Mesenchymal stem cell (in vitro differentiated cells and primary cell): ENCODE measurements around the gene ATP6V0A1.
"Not testable (repeated sequence)": the region's sequence is repeated elsewhere in the genome, so short reads cannot be mapped to it uniquely, and the experiment has no call there.

Experiments used
- DNase-seq: peaks from one replicate; pipeline ENCODE4 v3.0.0-alpha.2; 2013
- H2AFZ ChIP-seq: one replicate; pipeline ENCODE4 v1.6.1; 2013; ENCODE audit warnings: low read depth, mild to moderate bottlenecking, control low read depth, inconsistent platforms, low read length, moderate library complexity
- H2AK5ac ChIP-seq: 2 replicates; pipeline ENCODE4 v1.6.1; 2013; ENCODE audit warnings: low read length, moderate library complexity, mild to moderate bottlenecking, inconsistent platforms; ENCODE audit not compliant: severe bottlenecking
- H2BK120ac ChIP-seq: one replicate; pipeline ENCODE4 v1.6.1; 2013; ENCODE audit warnings: low read depth, mild to moderate bottlenecking, inconsistent platforms, low read length, moderate library complexity
- H2BK12ac ChIP-seq, 2 experiments: one replicate each; pipeline ENCODE4 v1.6.1; 2013; ENCODE audit warnings: inconsistent platforms in 2 of 2, low read length in 2 of 2, mild to moderate bottlenecking in 2 of 2, moderate library complexity in 2 of 2, control low read depth in 1 of 2
- H2BK15ac ChIP-seq: one replicate; pipeline ENCODE4 v1.6.1; 2013; ENCODE audit warnings: mild to moderate bottlenecking, low read depth, inconsistent platforms; ENCODE audit not compliant: poor library complexity, severe bottlenecking
- H2BK5ac ChIP-seq: 2 replicates; pipeline ENCODE4 v1.6.1; 2013; ENCODE audit warnings: low read depth, mild to moderate bottlenecking, low read length, control low read depth, inconsistent platforms; ENCODE audit not compliant: poor library complexity, severe bottlenecking
- H3K14ac ChIP-seq, 2 experiments: one replicate each; pipeline ENCODE4 v1.6.1; 2013; ENCODE audit warnings: inconsistent platforms in 2 of 2, low read length in 2 of 2, control low read depth in 1 of 2, mild to moderate bottlenecking in 1 of 2, moderate library complexity in 1 of 2
- H3K18ac ChIP-seq, 2 experiments: one replicate each; pipeline ENCODE4 v1.6.1; 2013; ENCODE audit warnings: inconsistent platforms in 2 of 2, low read length in 2 of 2, control low read depth in 1 of 2, low read depth in 1 of 2, mild to moderate bottlenecking in 1 of 2
- H3K23ac ChIP-seq, 2 experiments: one replicate each; pipeline ENCODE4 v1.6.1; 2013; ENCODE audit warnings: inconsistent platforms in 2 of 2, low read length in 2 of 2, mild to moderate bottlenecking in 2 of 2, moderate library complexity in 2 of 2, control low read depth in 1 of 2
- H3K27ac ChIP-seq: 2 replicates; pipeline ENCODE4 v1.5.1; 2013; ENCODE audit warnings: mild to moderate bottlenecking, moderate library complexity, low read length, control low read depth, inconsistent platforms; ENCODE audit not compliant: poor library complexity, severe bottlenecking
- H3K27me3 ChIP-seq, 2 experiments: 2 replicates each; pipeline versions ENCODE4 v1.6.1 to v1.7.0; 2013; ENCODE audit warnings: low read length in 2 of 2, mild to moderate bottlenecking in 2 of 2, moderate library complexity in 2 of 2, control low read depth in 1 of 2, inconsistent platforms in 1 of 2; ENCODE audit not compliant: control insufficient read depth in 1 of 2, insufficient read depth in 1 of 2
- H3K36me3 ChIP-seq, 2 experiments: 2 replicates each; pipeline versions ENCODE4 v1.6.1 to v1.7.0; 2013; ENCODE audit warnings: low read length in 2 of 2, control low read depth in 1 of 2, inconsistent platforms in 1 of 2, low read depth in 1 of 2, mild to moderate bottlenecking in 1 of 2; ENCODE audit not compliant: insufficient read depth in 2 of 2, control insufficient read depth in 1 of 2
- H3K4ac ChIP-seq, 2 experiments: one replicate each; pipeline ENCODE4 v1.6.1; 2013; ENCODE audit warnings: inconsistent platforms in 2 of 2, low read length in 2 of 2, mild to moderate bottlenecking in 2 of 2, moderate library complexity in 2 of 2, control low read depth in 1 of 2, low read depth in 1 of 2
- H3K4me1 ChIP-seq: 2 replicates; pipeline ENCODE4 v1.6.1; 2013; ENCODE audit warnings: low read depth, low read length, control low read depth; ENCODE audit not compliant: control insufficient read depth, insufficient read depth
- H3K4me2 ChIP-seq: 2 replicates; pipeline ENCODE4 v1.6.1; 2013; ENCODE audit warnings: low read length, mild to moderate bottlenecking, inconsistent platforms; ENCODE audit not compliant: poor library complexity, severe bottlenecking
- H3K4me3 ChIP-seq, 2 experiments: 2 replicates each; pipeline versions ENCODE4 v1.5.1 to v1.7.0; 2013; ENCODE audit warnings: low read length in 2 of 2, mild to moderate bottlenecking in 2 of 2, control low read depth in 1 of 2, low read depth in 1 of 2; ENCODE audit not compliant: insufficient read depth in 1 of 2
- H3K79me1 ChIP-seq: replicated peaks from 2 replicates; pipeline ENCODE4 v1.6.1; 2013; ENCODE audit warnings: mild to moderate bottlenecking, control low read depth, low read length, inconsistent platforms; ENCODE audit not compliant: poor library complexity, severe bottlenecking
- H3K9ac ChIP-seq: 2 replicates; pipeline ENCODE4 v1.7.0; 2013; ENCODE audit warnings: mild to moderate bottlenecking, low read length, moderate library complexity
- H3K9me3 ChIP-seq: 2 replicates; pipeline ENCODE4 v1.7.0; 2013; ENCODE audit warnings: mild to moderate bottlenecking, low read length; ENCODE audit not compliant: control insufficient read depth
- H4K8ac ChIP-seq: one replicate; pipeline ENCODE4 v1.6.1; 2013; ENCODE audit warnings: inconsistent platforms, mild to moderate bottlenecking, low read length, moderate library complexity
- H4K91ac ChIP-seq: one replicate; pipeline ENCODE4 v1.6.1; 2013; ENCODE audit warnings: mild to moderate bottlenecking, low read length, inconsistent platforms
- WGBS: methylation state at CpG from one replicate; pipeline ENCODE4 v1.1.7; 2013; ENCODE audit warnings: mixed read lengths; 5-methylcytosine and 5-hydroxymethylcytosine counted together

The ATP6V0A1 gene

GRCh38 chr17:42438600-42439567 lies 19.8 kb upstream of the ATP6V0A1 start:
- Histone ChIP-seq H3K23ac (no peak overlapping the region), H4K91ac (no peak overlapping the region), H2AK5ac (no peak overlapping the region), H3K9ac (no peak overlapping the region), H3K4ac (no peak overlapping the region), H2BK12ac (no peak overlapping the region), H2AFZ (no peak overlapping the region), H2BK120ac (no peak overlapping the region), H3K36me3 (no peaks in the 10 kb centered on the region), H2BK5ac (no peak overlapping the region), H3K4me2 (no peak overlapping the region), H4K8ac (no peak overlapping the region), H3K9me3 (no peaks in the 10 kb centered on the region), H3K27ac (no peak overlapping the region), H3K4me3 (no peak overlapping the region), H2BK15ac (no peak overlapping the region), H3K14ac (no peak overlapping the region), H3K18ac (no peak overlapping the region), H3K27me3 (no peaks in the 10 kb centered on the region), H3K4me1 (peaks cover 2% of the 10 kb centered on the region), H3K79me1 (no peaks in the 10 kb centered on the region)
- no peak for DNase-seq
- WGBS, result 82% methylated on average over 3 of the region's 9 CpGs

GRCh38 chr17:42441371-42442195 lies 17.1 kb upstream of the ATP6V0A1 start:
- H3K4me2 ChIP-seq, result no peak overlapping the region
- no peak for DNase-seq
- no peak overlapping the region for H3K4me3 ChIP-seq
- no peak overlapping the region for H2AK5ac ChIP-seq
- no peak overlapping the region for H3K9ac ChIP-seq
- H2BK5ac ChIP-seq, result no peak overlapping the region
- H3K4ac ChIP-seq, result no peak overlapping the region
- no peak overlapping the region for H4K91ac ChIP-seq
- no peak overlapping the region for H3K18ac ChIP-seq
- H2BK120ac ChIP-seq, result no peak overlapping the region
- no peaks in the 10 kb centered on the region for H3K27me3 ChIP-seq
- H3K9me3 ChIP-seq, result no peaks in the 10 kb centered on the region
- no peak overlapping the region for H3K23ac ChIP-seq
- no peak overlapping the region for H3K14ac ChIP-seq
- no peak overlapping the region for H2BK12ac ChIP-seq
- H3K36me3 ChIP-seq, result no peaks in the 10 kb centered on the region
- H4K8ac ChIP-seq, result no peak overlapping the region
- peaks cover 2% of the 10 kb centered on the region for H3K4me1 ChIP-seq
- no peak overlapping the region for H2BK15ac ChIP-seq
- no peak overlapping the region for H3K27ac ChIP-seq
- no peak overlapping the region for H2AFZ ChIP-seq
- H3K79me1 ChIP-seq, result no peaks in the 10 kb centered on the region
- 86% methylated on average over 7 of the region's 7 CpGs for WGBS

GRCh38 chr17:42442196-42442565 lies 16.5 kb upstream of the ATP6V0A1 start:
- Histone ChIP-seq H3K4me2 (no peak overlapping the region), H3K9ac (no peak overlapping the region), H2BK15ac (no peak overlapping the region), H3K4ac (no peak overlapping the region), H2BK5ac (no peak overlapping the region), H2BK120ac (no peak overlapping the region), H3K23ac (no peak overlapping the region), H3K14ac (no peak overlapping the region), H3K4me3 (no peak overlapping the region), H3K27ac (no peak overlapping the region), H2BK12ac (no peak overlapping the region), H2AK5ac (no peak overlapping the region), H3K27me3 (no peaks in the 10 kb centered on the region), H4K91ac (no peak overlapping the region), H3K18ac (no peak overlapping the region), H3K36me3 (no peaks in the 10 kb centered on the region), H4K8ac (no peak overlapping the region), H3K9me3 (no peaks in the 10 kb centered on the region), H3K79me1 (no peaks in the 10 kb centered on the region), H3K4me1 (no peaks in the 10 kb centered on the region), H2AFZ (no peak overlapping the region)
- DNase-seq, result no peak
- WGBS, result 25% methylated on average over 2 of the region's 5 CpGs

GRCh38 chr17:42449176-42449575 lies 9.5 kb upstream of the ATP6V0A1 start:
- H3K4me1 ChIP-seq, H4K8ac ChIP-seq, H3K23ac ChIP-seq, H3K4me2 ChIP-seq, H3K18ac ChIP-seq, H2BK12ac ChIP-seq, H2AK5ac ChIP-seq, H3K27me3 ChIP-seq, H4K91ac ChIP-seq, DNase-seq, H2BK5ac ChIP-seq, H2BK15ac ChIP-seq, H3K4me3 ChIP-seq, H3K27ac ChIP-seq, H3K9me3 ChIP-seq, H3K4ac ChIP-seq, H3K14ac ChIP-seq, H3K79me1 ChIP-seq, H3K36me3 ChIP-seq, H3K9ac ChIP-seq, H2AFZ ChIP-seq: not testable (repeated sequence)
- WGBS, result 94% methylated on average over 19 of the region's 27 CpGs
- H2BK120ac ChIP-seq, result peak overlapping the region; percentile 34
